Endothelial cell of umbilical vein (primary cell): ENCODE data around the gene RSPRY1. TPM values are rescaled to one million over a fixed set of nuclear protein-coding genes. Genes with fewer than 3 reads are reported as not detected.

Experiments
- BruUV-seq: library from RNA; stranded (reverse); fragments of 400-500 nt; replicated peaks from 2 replicates; lab custom pipeline; 2021; lab: Mats Ljungman, UMichigan
- CTCF ChIA-PET: fragments of 300-600, 350-600 bp; sonication (Branson Sonifier 250); formaldehyde crosslinking; loops from one replicate; lab custom pipeline; 2021; ENCODE audit warnings: antibody characterized with exemption, inconsistent platforms; lab: Charles Lee
- POLR2A ChIA-PET: fragments of 300-600, 350-600 bp; sonication (Branson Sonifier 250); formaldehyde crosslinking; loops from one replicate; lab custom pipeline; 2021; ENCODE audit warnings: antibody characterized with exemption, inconsistent platforms; lab: Charles Lee
- DNase-seq: peaks from one replicate; pipeline ENCODE4 v3.0.0-alpha.2; 2011; ENCODE audit warnings: low read depth, low spot score
- FAIRE-seq: peaks from 2 replicates; lab custom pipeline; 2011; peaks lifted over from hg19 to GRCh38; lab: Jason Lieb, UNC
- H2AFZ ChIP-seq: 2 replicates; pipeline ENCODE4 v1.6.0; 2012; ENCODE audit warnings: low read depth, low read length, control low read depth, inconsistent platforms
- H3K27ac ChIP-seq: 2 replicates; pipeline ENCODE4 v1.5.1; 2011; ENCODE audit warnings: low read depth, mild to moderate bottlenecking, control low read depth, low read length, moderate library complexity; ENCODE audit not compliant: insufficient read depth
- H3K27me3 ChIP-seq, 2 experiments: 2 replicates each; pipeline versions ENCODE4 v1.6.0 to v1.6.1; 2011; ENCODE audit warnings: low read length in 2 of 2, mixed read lengths in 1 of 2; ENCODE audit not compliant: control insufficient read depth in 2 of 2, insufficient read depth in 2 of 2
- H3K36me3 ChIP-seq, 2 experiments: 2 replicates in 1 of 2; 3 replicates in 1 of 2; pipeline ENCODE4 v1.5.1; 2011; ENCODE audit warnings: low read length in 2 of 2, mild to moderate bottlenecking in 1 of 2, moderate library complexity in 1 of 2; ENCODE audit not compliant: control insufficient read depth in 2 of 2, insufficient read depth in 2 of 2; ENCODE audit errors: extremely low read depth in 1 of 2
- H3K4me1 ChIP-seq: 3 replicates; pipeline ENCODE4 v1.5.1; 2011; ENCODE audit warnings: mild to moderate bottlenecking, low read length; ENCODE audit not compliant: control insufficient read depth, insufficient read depth; ENCODE audit errors: extremely low read depth
- H3K4me2 ChIP-seq: 2 replicates; pipeline ENCODE4 v1.6.1; 2011; ENCODE audit warnings: low read length, control low read depth, mixed read lengths; ENCODE audit not compliant: insufficient read depth
- H3K4me3 ChIP-seq, 3 experiments: fragments of 200-600 bp in 1 of 3; sonication (generic), shearing (Covaris generic) in 1 of 3; replicated peaks in 1 of 3; 2 replicates each; pipeline ENCODE4 v1.5.1; 2011 to 2016; ENCODE audit warnings: control low read depth in 3 of 3, low read length in 3 of 3, mild to moderate bottlenecking in 2 of 3, inconsistent platforms in 1 of 3, low read depth in 1 of 3, moderate library complexity in 1 of 3; ENCODE audit not compliant: insufficient read depth in 1 of 3
- H3K79me2 ChIP-seq: 2 replicates; pipeline ENCODE4 v1.6.0; 2012; ENCODE audit warnings: low read length, inconsistent platforms; ENCODE audit not compliant: control insufficient read depth, insufficient read depth
- H3K9ac ChIP-seq: replicated peaks from 2 replicates; pipeline ENCODE3; 2011; ENCODE audit warnings: low read length, control low read depth; ENCODE audit not compliant: insufficient read depth; ENCODE audit errors: extremely low read depth
- H3K9me1 ChIP-seq: replicated peaks from 3 replicates; pipeline ENCODE4 v1.6.0; 2011; ENCODE audit warnings: mild to moderate bottlenecking, low read length; ENCODE audit not compliant: control insufficient read depth, insufficient read depth; ENCODE audit errors: extremely low read depth
- H3K9me3 ChIP-seq: replicated peaks from 2 replicates; pipeline ENCODE4 v1.5.1; 2012; ENCODE audit warnings: low read length, inconsistent platforms; ENCODE audit not compliant: control insufficient read depth, insufficient read depth
- H4K20me1 ChIP-seq: replicated peaks from 2 replicates; pipeline ENCODE3; 2011; ENCODE audit warnings: mild to moderate bottlenecking, low read length; ENCODE audit not compliant: control insufficient read depth, insufficient read depth; ENCODE audit errors: extremely low read depth
- CTCF ChIP-seq, 2 donors: IDR thresholded peaks; 1 replicate in 1 of 2; 2 replicates in 1 of 2; pipeline ENCODE4 v1.5.1; 2011; ENCODE audit warnings: low read length in 2 of 2, mild to moderate bottlenecking in 2 of 2, moderate library complexity in 2 of 2, control low read depth in 1 of 2, inconsistent platforms in 1 of 2, low read depth in 1 of 2; ENCODE audit not compliant: insufficient read depth in 1 of 2; ENCODE audit errors: extremely low read depth in 1 of 2
- EZH2 ChIP-seq: IDR thresholded peaks from 2 replicates; pipeline ENCODE4 v1.6.1; 2012; ENCODE audit warnings: borderline replicate concordance, low read depth, mild to moderate bottlenecking, moderate library complexity, low read length, inconsistent platforms; ENCODE audit not compliant: severe bottlenecking
- FOS ChIP-seq: IDR thresholded peaks from 2 replicates; pipeline ENCODE4 v1.6.1; 2011; ENCODE audit warnings: mild to moderate bottlenecking, low read length, moderate library complexity, borderline replicate concordance; ENCODE audit not compliant: insufficient read depth
- GATA2 ChIP-seq: IDR thresholded peaks from 2 replicates; pipeline ENCODE4 v1.7.0; 2011; ENCODE audit warnings: low read depth, mild to moderate bottlenecking, moderate library complexity, mixed read lengths, low read length; ENCODE audit not compliant: insufficient read length, insufficient read depth
- JUN ChIP-seq: IDR thresholded peaks from 2 replicates; pipeline ENCODE4 v1.6.1; 2011; ENCODE audit warnings: borderline replicate concordance, low read depth; ENCODE audit not compliant: insufficient read length, insufficient read depth
- MAX ChIP-seq: IDR thresholded peaks from 2 replicates; pipeline ENCODE4 v1.6.1; 2011; ENCODE audit not compliant: insufficient read depth, insufficient read length
- MYC ChIP-seq: IDR thresholded peaks from one replicate; pipeline ENCODE4 v1.6.1; 2011; ENCODE audit warnings: mild to moderate bottlenecking, low read depth, low read length
- POLR2A ChIP-seq: IDR thresholded peaks from 2 replicates; pipeline ENCODE4 v1.6.1; 2012; ENCODE audit warnings: low read depth, mild to moderate bottlenecking, control low read depth, low read length
- POLR2AphosphoS5 ChIP-seq: IDR thresholded peaks from 2 replicates; pipeline ENCODE4 v1.6.1; 2012; ENCODE audit warnings: low read depth, mild to moderate bottlenecking, control low read depth, low read length, moderate library complexity; ENCODE audit not compliant: insufficient read depth
- dilution Hi-C: fragments of 300-500 bp; cut with MboI; formaldehyde crosslinking; loops from one replicate; pipeline ENCODE4 v1.15.0; 2019; ENCODE audit warnings: low sequenced_read_pairs; ENCODE audit not compliant: extremely low pct_ligation_motif_present
- intact Hi-C: fragments of 100-400 bp; cut with micrococcal nuclease; formaldehyde crosslinking; loops from one replicate; pipeline ENCODE4 v1.10.0; 2022
- polyA plus RNA-seq, 4 experiments: library from polyadenylated mRNA; depleted of rRNA in 3 of 4; stranded (reverse) in 3 of 4; unstranded in 1 of 4; fragments of >200 nt; gene quantifications; 2 replicates each; pipeline versions ENCODE4 v1.2.1 to v1.2.3, GENCODE V29; 2011 to 2012; ENCODE audit warnings: missing spikeins in 1 of 4
- total RNA-seq: library from RNA; stranded (reverse); gene quantifications from 2 replicates; pipeline ENCODE4 v1.2.3, GENCODE V29; 2021

The RSPRY1 gene
- total and polyA plus RNA-seq, 2 donors (not counting 3 experiments of a cell fraction or from before 2014, with no cell fraction given): 28.5 to 55.1 TPM

GRCh38 chr16:57282510-57283213 lies 96.5 kb downstream of the RSPRY1 start:
- CTCF ChIA-PET: interaction anchor here (0.9 kb wide), 1 partner anchor 9 kb away, joined by 3 read pairs; no protein-coding TSS in a partner anchor
- FAIRE-seq: no peak
- intact Hi-C loops: loop anchor here (5.0 kb wide), 1 partner anchor 95 kb away; the partner anchor contains the start of genes PSME3IP1 and RSPRY1

GRCh38 chr16:57283214-57283958 lies 97.3 kb downstream of the RSPRY1 start:
- H4K20me1 ChIP-seq: no peaks in the 10 kb centered on the region
- H3K27me3 ChIP-seq: no peaks in the 10 kb centered on the region
- H3K79me2 ChIP-seq: no peaks in the 10 kb centered on the region
- no peaks in the 10 kb centered on the region for H3K9me1 ChIP-seq
- H2AFZ ChIP-seq: no peak overlapping the region
- POLR2A ChIA-PET: no interaction called here
- dilution Hi-C loops (no loop called here), intact Hi-C loops (loop anchor here (5.0 kb wide), 1 partner anchor 96 kb away; the partner anchor contains the start of genes PSME3IP1 and RSPRY1)
- no peak overlapping the region for H3K9ac ChIP-seq
- no peak overlapping the region for H3K27ac ChIP-seq
- H3K4me1 ChIP-seq: peaks cover 18% of the 10 kb centered on the region
- DNase-seq (no peak), FAIRE-seq (no peak)
- TF ChIP-seq POLR2AphosphoS5 (no peak), GATA2 (no peak), JUN (no peak), FOS (no peak), MYC (no peak), CTCF (IDR thresholded peaks at IDR 0.05; ENCODE audit: extremely low read depth in 1 of 2, insufficient read depth in 1 of 2, low read depth in 1 of 2, low read length in 2 of 2) (no peak), MAX (no peak), EZH2 (no peak), POLR2A (no peak)
- H3K9me3 ChIP-seq: no peaks in the 10 kb centered on the region
- H3K36me3 ChIP-seq: no peaks in the 10 kb centered on the region
- BruUV-seq: no TSS peak
- CTCF ChIA-PET: interaction anchor here (0.9 kb wide), 1 partner anchor 8 kb away, joined by 3 read pairs; no protein-coding TSS in a partner anchor
- no peak overlapping the region for H3K4me2 ChIP-seq
- no peak overlapping the region for H3K4me3 ChIP-seq

More at GRCh38 chr16:57282510-57283213, 96.5 kb downstream of the RSPRY1 start:
- no peaks in the 10 kb centered on the region for H4K20me1 ChIP-seq
- H3K36me3 ChIP-seq: no peaks in the 10 kb centered on the region
- TF ChIP-seq POLR2AphosphoS5: no peak
- no peaks in the 10 kb centered on the region for H3K27me3 ChIP-seq
- no peak for DNase-seq
- H3K4me2 ChIP-seq: no peak overlapping the region
- BruUV-seq: no TSS peak
- H3K9me1 ChIP-seq: no peaks in the 10 kb centered on the region
- H3K9ac ChIP-seq: no peak overlapping the region
- H3K27ac ChIP-seq: no peak overlapping the region
- H3K4me3 ChIP-seq: no peak overlapping the region
- peaks cover 18% of the 10 kb centered on the region for H3K4me1 ChIP-seq
- no peaks in the 10 kb centered on the region for H3K9me3 ChIP-seq
- no peaks in the 10 kb centered on the region for H3K79me2 ChIP-seq
- dilution Hi-C loops: no loop called here
- POLR2A ChIA-PET: no interaction called here
- no peak overlapping the region for H2AFZ ChIP-seq
